A549 treated with Mapracorat at 1 μM for 4 hours (cell line): ENCODE measurements around the gene DUSP3. TPM values are rescaled to one million over a fixed set of nuclear protein-coding genes. Genes with fewer than 3 reads are reported as not detected.

Source experiments
- total RNA-seq: library from RNA; stranded (reverse); fragments of 200-300 nt; extraction: Qiagen RNA extraction; gene quantifications from 5 replicates; pipeline ENCODE4 v1.2.3, GENCODE V29; 2022

The DUSP3 gene
- 57.1 to 63.4 TPM (median 61.1 TPM) in 5 replicates for total RNA-seq

GRCh38 chr17:43778337-43779144, at the start of gene DUSP3:
DUSP3 (minus strand) TSS chr17:43778977; CDS start chr17:43778924, 53 bp downstream.

GRCh38 chr17:43780135-43780534, 1.4 kb upstream of the DUSP3 start, which contains the start of gene CFAP97D1:
CFAP97D1 (plus strand) TSS chr17:43780435; CDS start chr17:43780463, 28 bp downstream.

DNA sequence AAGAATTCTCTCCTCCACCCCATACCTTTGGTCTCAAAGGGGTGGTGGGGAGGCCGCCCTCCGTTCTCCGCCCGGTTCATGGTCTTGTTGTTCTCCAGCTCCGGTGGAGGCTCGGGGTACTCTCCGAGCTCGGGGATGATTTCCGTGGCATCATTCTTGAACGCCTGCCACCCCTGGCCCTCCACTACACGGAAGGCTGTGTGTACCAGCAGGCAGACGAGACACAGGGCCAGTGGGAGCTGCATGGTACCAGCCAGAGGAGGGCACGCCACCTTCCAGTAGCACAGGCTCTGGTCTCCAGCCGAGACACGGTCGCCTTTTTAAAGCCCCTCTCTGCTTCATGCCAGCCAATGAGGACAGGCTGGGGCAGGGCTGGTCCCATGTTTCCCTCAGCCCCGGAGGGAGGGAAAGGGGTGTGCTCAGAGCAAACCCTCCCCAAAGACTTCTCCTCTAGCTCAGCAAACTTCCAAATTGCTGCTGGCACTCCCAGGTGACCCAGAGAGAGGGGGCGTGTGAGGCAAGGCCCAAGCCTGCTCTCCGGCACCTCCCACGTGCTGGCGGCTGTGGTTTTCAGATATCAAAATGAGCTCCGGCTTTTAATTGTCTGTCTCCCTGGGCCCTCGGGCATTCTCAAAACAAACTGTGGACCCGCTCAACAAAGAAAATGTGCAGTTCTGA, 20.1 kb downstream of the DUSP3 start, which contains the start of gene SOST:
Gene SOST, minus strand, starts transcription at position 295 of the 678 bp plus-strand sequence. Its CDS starts 50 bp downstream, at position 245.

Other genes with a start within 250 kb of the DUSP3 start
- gene ETV4, start 232.6 kb downstream of the DUSP3 start, total RNA-seq = 49.1 to 61.9 TPM (median 55.9 TPM) in 5 replicates
- gene MEOX1, start 117.1 kb downstream of the DUSP3 start, total RNA-seq = not detected in 5 replicates
- gene SOST, start 20.2 kb downstream of the DUSP3 start, total RNA-seq = not detected in 5 replicates
- not detected in 5 replicates for gene CFAP97D1, start 1.5 kb upstream of the DUSP3 start, total RNA-seq
- 15.0 to 19.4 TPM (median 16.5 TPM) in 5 replicates for gene MPP3, start 54.2 kb upstream of the DUSP3 start, total RNA-seq
- gene CD300LG, start 68.2 kb upstream of the DUSP3 start, total RNA-seq = not detected in 5 replicates
- 1.1 to 1.8 TPM (median 1.3 TPM) in 5 replicates for gene MPP2, start 128.6 kb upstream of the DUSP3 start, total RNA-seq
- not detected in 5 replicates for gene PPY, start 163.5 kb upstream of the DUSP3 start, total RNA-seq
- gene PYY, start 175.0 kb upstream of the DUSP3 start, total RNA-seq = not detected in 5 replicates
- 0.77 to 1.5 TPM (median 1.1 TPM) in 5 replicates for gene NAGS, start 225.6 kb upstream of the DUSP3 start, total RNA-seq
- 25.1 to 33.0 TPM (median 30.8 TPM) in 5 replicates for gene TMEM101, start 236.0 kb upstream of the DUSP3 start, total RNA-seq